K562 (cell line): ENCODE measurements around the gene CC2D1A.

Source experiments
- E2F1 ChIP-seq: sonication (generic); formaldehyde crosslinking; IDR thresholded peaks from 2 replicates; pipeline ENCODE4 v1.8.1; 2023; ENCODE audit warnings: mild to moderate bottlenecking, missing genetic modification reagents, moderate library complexity
- JUN ChIP-seq, 2 experiments: sonication (generic) in 1 of 2; formaldehyde crosslinking in 1 of 2; IDR thresholded peaks; 2 replicates each; pipeline versions ENCODE4 v1.6.1 to v1.8.0; 2012 to 2022; ENCODE audit warnings: borderline replicate concordance in 2 of 2, mild to moderate bottlenecking in 2 of 2, improper control_type of control experiment in 1 of 2, low read depth in 1 of 2, low read length in 1 of 2, missing genetic modification reagents in 1 of 2
- NFATC3 ChIP-seq: fragments of 450-650 bp; IDR thresholded peaks from 2 replicates; pipeline ENCODE4 v1.6.1; 2017; ENCODE audit warnings: mild to moderate bottlenecking
- NFE2 ChIP-seq: IDR thresholded peaks from 2 replicates; pipeline ENCODE4 v1.6.1; 2014; ENCODE audit warnings: antibody characterized with exemption, low read depth
- POLR2AphosphoS5 ChIP-seq: IDR thresholded peaks from 2 replicates; pipeline ENCODE4 v1.6.1; 2011; ENCODE audit warnings: mild to moderate bottlenecking, low read depth, low read length, moderate library complexity; ENCODE audit not compliant: control insufficient read depth, insufficient read depth
- SRF ChIP-seq, 2 experiments: fragments of 250-450, 450-650 bp in 1 of 2; sonication (Bioruptor Pico) in 1 of 2; sonication (generic) in 1 of 2; formaldehyde crosslinking; IDR thresholded peaks; 2 replicates each; pipeline versions ENCODE4 v1.5.0 to v1.5.1; 2020 to 2022; ENCODE audit warnings: mild to moderate bottlenecking in 1 of 2, missing genetic modification reagents in 1 of 2
- TF ChIP-seq, protein P1 (sequence below), 3 experiments: IDR thresholded peaks in 2 of 3; conservative IDR thresholded peaks in 1 of 3; 2 replicates each; pipeline ENCODE4 v1.5.1; 2011 to 2012; ENCODE audit warnings: low read length in 3 of 3, mild to moderate bottlenecking in 3 of 3, control low read depth in 2 of 3, improper control_type of control experiment in 1 of 3, inconsistent platforms in 1 of 3, low read depth in 1 of 3, mixed read lengths in 1 of 3, moderate library complexity in 1 of 3; ENCODE audit not compliant: insufficient read depth in 2 of 3

DNA sequence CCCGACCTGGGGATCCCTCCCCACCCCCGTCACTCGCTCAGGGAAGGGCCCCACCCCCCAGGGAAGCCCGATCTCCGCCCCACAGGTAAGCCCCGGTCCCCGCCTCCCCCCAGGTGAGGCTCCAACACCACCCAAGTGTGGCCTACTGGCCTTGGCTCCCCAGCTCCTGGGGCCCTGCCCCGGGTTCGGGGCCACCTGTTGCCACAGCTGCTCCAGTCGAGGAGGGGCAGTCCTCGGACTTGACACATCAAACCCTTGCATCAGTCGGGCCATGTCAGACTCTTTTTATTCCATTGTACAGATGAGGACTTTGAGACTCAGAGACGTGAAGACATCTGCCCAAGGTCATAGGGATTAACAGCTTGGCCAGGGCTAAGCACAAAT is 512 bp downstream of the CC2D1A start:
- TF ChIP-seq, protein P1, sequence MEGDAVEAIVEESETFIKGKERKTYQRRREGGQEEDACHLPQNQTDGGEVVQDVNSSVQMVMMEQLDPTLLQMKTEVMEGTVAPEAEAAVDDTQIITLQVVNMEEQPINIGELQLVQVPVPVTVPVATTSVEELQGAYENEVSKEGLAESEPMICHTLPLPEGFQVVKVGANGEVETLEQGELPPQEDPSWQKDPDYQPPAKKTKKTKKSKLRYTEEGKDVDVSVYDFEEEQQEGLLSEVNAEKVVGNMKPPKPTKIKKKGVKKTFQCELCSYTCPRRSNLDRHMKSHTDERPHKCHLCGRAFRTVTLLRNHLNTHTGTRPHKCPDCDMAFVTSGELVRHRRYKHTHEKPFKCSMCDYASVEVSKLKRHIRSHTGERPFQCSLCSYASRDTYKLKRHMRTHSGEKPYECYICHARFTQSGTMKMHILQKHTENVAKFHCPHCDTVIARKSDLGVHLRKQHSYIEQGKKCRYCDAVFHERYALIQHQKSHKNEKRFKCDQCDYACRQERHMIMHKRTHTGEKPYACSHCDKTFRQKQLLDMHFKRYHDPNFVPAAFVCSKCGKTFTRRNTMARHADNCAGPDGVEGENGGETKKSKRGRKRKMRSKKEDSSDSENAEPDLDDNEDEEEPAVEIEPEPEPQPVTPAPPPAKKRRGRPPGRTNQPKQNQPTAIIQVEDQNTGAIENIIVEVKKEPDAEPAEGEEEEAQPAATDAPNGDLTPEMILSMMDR (IDR thresholded peaks at IDR 0.05 in 2 of 3, conservative IDR thresholded peaks at IDR 0.05 in 1 of 3; ENCODE audit: insufficient read depth in 2 of 3, low read depth in 1 of 3, low read length in 3 of 3): no peak
- no peak for TF ChIP-seq E2F1
- no peak for TF ChIP-seq SRF (CRISPR knock-in tag; IDR thresholded peaks at IDR 0.05)
- TF ChIP-seq JUN (IDR thresholded peaks at IDR 0.05; ENCODE audit: borderline replicate concordance, low read depth, low read length): no peak
- TF ChIP-seq JUN (CRISPR knock-in tag; IDR thresholded peaks at IDR 0.05; ENCODE audit: borderline replicate concordance): no peak
- TF ChIP-seq NFATC3: no peak
- TF ChIP-seq NFE2: no peak
- TF ChIP-seq POLR2AphosphoS5: no peak
